Liver (tissue), 9 donors: ENCODE data around the gene NOP10. TPM values are rescaled to one million over a fixed set of nuclear protein-coding genes. Genes with fewer than 3 reads are reported as not detected.

Experiments
- DNase-seq: peaks from one replicate; pipeline ENCODE4 v3.0.0-alpha.2; 2017; ENCODE audit warnings: low spot score
- H3K27ac ChIP-seq, 2 donors: one replicate each; pipeline ENCODE4 v1.7.0; 2013; ENCODE audit warnings: inconsistent platforms in 2 of 2, low read length in 2 of 2, control low read depth in 1 of 2, low read depth in 1 of 2, mild to moderate bottlenecking in 1 of 2
- H3K27me3 ChIP-seq, 4 donors: one replicate each; pipeline versions ENCODE4 v1.6.1 to v1.7.0; 2013; ENCODE audit warnings: low read length in 3 of 4, inconsistent platforms in 1 of 4, mild to moderate bottlenecking in 1 of 4, moderate library complexity in 1 of 4; ENCODE audit not compliant: control insufficient read depth in 4 of 4, insufficient read depth in 4 of 4
- H3K36me3 ChIP-seq, 4 donors: one replicate each; pipeline versions ENCODE4 v1.6.1 to v1.7.0; 2013; ENCODE audit warnings: low read length in 3 of 4, mild to moderate bottlenecking in 3 of 4, low read depth in 1 of 4, moderate library complexity in 1 of 4; ENCODE audit not compliant: control insufficient read depth in 4 of 4, insufficient read depth in 3 of 4
- H3K4me1 ChIP-seq, 4 donors: one replicate each; pipeline versions ENCODE4 v1.6.1 to v1.7.0; 2013; ENCODE audit warnings: low read length in 3 of 4, mild to moderate bottlenecking in 3 of 4, moderate library complexity in 1 of 4; ENCODE audit not compliant: control insufficient read depth in 4 of 4, insufficient read depth in 4 of 4
- H3K4me3 ChIP-seq, 3 donors: one replicate each; pipeline versions ENCODE4 v1.6.1 to v1.7.0; 2013; ENCODE audit warnings: low read length in 3 of 3, control low read depth in 1 of 3, low read depth in 1 of 3, mild to moderate bottlenecking in 1 of 3
- H3K9ac ChIP-seq, 2 donors: one replicate each; pipeline ENCODE4 v1.7.0; 2013; ENCODE audit warnings: low read length in 2 of 2, mild to moderate bottlenecking in 2 of 2, moderate library complexity in 2 of 2, control low read depth in 1 of 2, low read depth in 1 of 2
- H3K9me3 ChIP-seq, 4 donors: one replicate each; pipeline versions ENCODE4 v1.6.1 to v1.7.0; 2013; ENCODE audit warnings: low read length in 3 of 4; ENCODE audit not compliant: control insufficient read depth in 4 of 4
- EGR1 ChIP-seq, 2 donors: IDR thresholded peaks; 2 replicates each; pipeline ENCODE4 v1.6.1; 2016 to 2018; ENCODE audit warnings: antibody characterized with exemption in 2 of 2, low read depth in 2 of 2
- FOXA1 ChIP-seq: IDR thresholded peaks from 2 replicates; pipeline ENCODE4 v1.6.1; 2016; ENCODE audit warnings: antibody characterized with exemption
- FOXA2 ChIP-seq: IDR thresholded peaks from 2 replicates; pipeline ENCODE4 v1.6.1; 2016; ENCODE audit warnings: antibody characterized with exemption
- GABPA ChIP-seq, 2 donors: IDR thresholded peaks in 1 of 2; conservative IDR thresholded peaks in 1 of 2; 2 replicates each; pipeline ENCODE4 v1.6.1; 2016; ENCODE audit warnings: antibody characterized with exemption in 2 of 2, mild to moderate bottlenecking in 1 of 2, moderate library complexity in 1 of 2
- HNF4A ChIP-seq, 2 donors: conservative IDR thresholded peaks; 2 replicates each; pipeline ENCODE4 v1.6.1; 2016; ENCODE audit warnings: antibody characterized with exemption in 2 of 2, mild to moderate bottlenecking in 2 of 2
- HNF4G ChIP-seq: IDR thresholded peaks from 2 replicates; pipeline ENCODE4 v1.6.1; 2016; ENCODE audit warnings: antibody characterized with exemption
- JUND ChIP-seq, 2 donors: IDR thresholded peaks; 2 replicates each; pipeline ENCODE4 v1.6.1; 2016; ENCODE audit warnings: antibody characterized with exemption in 2 of 2
- NR2F2 ChIP-seq: IDR thresholded peaks from 2 replicates; pipeline ENCODE4 v1.6.1; 2016; ENCODE audit warnings: antibody characterized with exemption
- RAD21 ChIP-seq, 2 donors: IDR thresholded peaks; 2 replicates each; pipeline ENCODE4 v1.6.1; 2016; ENCODE audit warnings: antibody characterized with exemption in 2 of 2, mild to moderate bottlenecking in 2 of 2
- RXRA ChIP-seq, 2 donors: IDR thresholded peaks; 2 replicates each; pipeline ENCODE4 v1.6.1; 2017 to 2018; ENCODE audit warnings: antibody characterized with exemption in 2 of 2, mild to moderate bottlenecking in 1 of 2
- SP1 ChIP-seq: IDR thresholded peaks from 2 replicates; pipeline ENCODE4 v1.6.1; 2018; ENCODE audit warnings: antibody characterized with exemption, mild to moderate bottlenecking
- TAF1 ChIP-seq: conservative IDR thresholded peaks from 2 replicates; pipeline ENCODE4 v1.6.1; 2016; ENCODE audit warnings: antibody characterized with exemption, mild to moderate bottlenecking
- YY1 ChIP-seq: IDR thresholded peaks from 2 replicates; pipeline ENCODE4 v1.6.1; 2016; ENCODE audit warnings: antibody characterized with exemption, mild to moderate bottlenecking
- ZBTB33 ChIP-seq: IDR thresholded peaks from 2 replicates; pipeline ENCODE4 v1.6.1; 2016; ENCODE audit warnings: antibody characterized with exemption
- WGBS: extraction: QIAGEN DNeasy Blood & Tissue Kit; methylation state at CpG from one replicate; pipeline ENCODE4 v1.1.7; 2013; 5-methylcytosine and 5-hydroxymethylcytosine counted together
- polyA plus RNA-seq, 2 donors: library from polyadenylated mRNA; stranded (reverse) in 1 of 2; unstranded in 1 of 2; fragments of 200-250 nt in 1 of 2; fragments of >200 nt in 1 of 2; fragmentation: Nextera tagmentation in 1 of 2; extraction: Ambion mirVana in 1 of 2; gene quantifications; one replicate each; pipeline versions ENCODE4 v1.2.1 to v1.2.3, GENCODE V29; 2013 to 2015
- total RNA-seq, 2 donors: library from RNA; depleted of rRNA; stranded (reverse); fragments of >200 nt; gene quantifications; one replicate each; pipeline ENCODE4 v1.2.3, GENCODE V29; 2014
- TF ChIP-seq, protein P1 (sequence below): IDR thresholded peaks from 2 replicates; pipeline ENCODE4 v1.6.1; 2016; ENCODE audit warnings: antibody characterized with exemption, mild to moderate bottlenecking
- TF ChIP-seq, protein P2 (sequence below): fragments of 150-350 bp; IDR thresholded peaks from 2 replicates; pipeline ENCODE4 v1.5.1; 2017; ENCODE audit warnings: improper control_type of control experiment, low read depth, low read length; ENCODE audit not compliant: missing input control
- TF ChIP-seq, protein P3 (sequence below): IDR thresholded peaks from 2 replicates; pipeline ENCODE4 v1.6.1; 2016; ENCODE audit warnings: antibody characterized with exemption
- TF ChIP-seq, protein P4 (sequence below): IDR thresholded peaks from 2 replicates; pipeline ENCODE4 v1.6.1; 2016; ENCODE audit warnings: antibody characterized with exemption
- donor health status: healthy.
- donor health status: healthy.
- donor health status: healthy.
- donor health status: healthy.
- donor health status: healthy.

Gene NOP10
- total and polyA plus RNA-seq, 4 donors, result 104 to 223 (median 125) TPM

DNA sequence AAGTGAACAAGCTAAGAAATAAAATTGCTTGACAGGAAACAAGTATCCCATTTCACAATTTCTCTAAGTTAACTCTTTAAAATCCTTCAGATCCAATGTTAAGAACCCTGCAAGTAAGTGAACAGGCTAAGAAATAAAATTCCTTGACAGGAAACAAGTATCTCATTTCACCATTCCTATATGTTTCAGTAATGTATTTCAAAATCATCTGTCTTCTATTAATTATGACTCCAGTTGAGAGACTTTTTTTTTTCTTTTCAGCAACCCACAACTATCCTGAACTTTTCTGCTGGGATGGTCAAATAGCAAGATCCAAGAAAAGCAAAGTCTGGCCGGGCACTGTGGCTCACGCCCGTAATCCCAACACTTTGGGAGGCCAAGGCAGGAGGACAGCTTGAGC is 3.0 kb downstream of the NOP10 start:
- 98% methylated on average over 3 of the region's 3 CpGs for WGBS
- H3K4me1 ChIP-seq, result peaks cover 0 to 16% (median 10%) of the 10 kb centered on the region in 4 donors

DNA sequence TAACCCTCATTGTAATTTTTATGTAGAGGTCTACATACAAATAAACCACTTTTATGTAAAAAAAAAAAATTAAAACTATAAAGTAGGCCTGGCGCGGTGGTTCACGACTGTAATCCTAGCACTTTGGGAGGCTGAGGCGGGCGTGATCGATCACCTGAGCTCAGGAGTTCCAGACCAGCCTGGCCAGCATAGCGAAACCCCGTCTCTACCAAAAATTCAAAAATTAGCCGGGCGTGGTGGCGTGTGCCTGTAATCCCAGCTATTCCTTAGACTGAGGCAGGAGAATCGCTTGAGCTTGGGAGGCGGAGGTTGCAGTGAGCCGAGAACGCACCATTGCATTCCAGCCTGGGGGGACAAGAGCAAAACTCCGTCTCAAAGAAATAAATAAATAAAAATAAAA is 4.6 kb downstream of the NOP10 start:
- Histone ChIP-seq H3K4me3 (peak overlapping the region in 2 of 3 donors; percentile 64 to 80), H3K4me1 (peaks cover 0 to 16% (median 10%) of the 10 kb centered on the region in 4 donors), H3K36me3 (peaks cover 0 to 6% (median 1%) of the 10 kb centered on the region in 4 donors), H3K9ac (no peak overlapping the region), H3K27ac (no peak overlapping the region), H3K9me3 (no peaks in the 10 kb centered on the region), H3K27me3 (no peaks in the 10 kb centered on the region)
- TF ChIP-seq FOXA2 (no peak), NR2F2 (no peak), RAD21 (IDR thresholded peaks at IDR 0.05) (no peak), ZBTB33 (no peak), YY1 (no peak), SP1 (no peak), EGR1 (IDR thresholded peaks at IDR 0.05; ENCODE audit: low read depth in 2 of 2) (no peak), HNF4A (conservative IDR thresholded peaks at IDR 0.05) (no peak), HNF4G (no peak), GABPA (IDR thresholded peaks at IDR 0.05 in 1 of 2, conservative IDR thresholded peaks at IDR 0.05 in 1 of 2) (no peak), RXRA (IDR thresholded peaks at IDR 0.05) (no peak), TAF1 (no peak), FOXA1 (no peak), JUND (IDR thresholded peaks at IDR 0.05) (no peak)
- TF ChIP-seq, protein P1, sequence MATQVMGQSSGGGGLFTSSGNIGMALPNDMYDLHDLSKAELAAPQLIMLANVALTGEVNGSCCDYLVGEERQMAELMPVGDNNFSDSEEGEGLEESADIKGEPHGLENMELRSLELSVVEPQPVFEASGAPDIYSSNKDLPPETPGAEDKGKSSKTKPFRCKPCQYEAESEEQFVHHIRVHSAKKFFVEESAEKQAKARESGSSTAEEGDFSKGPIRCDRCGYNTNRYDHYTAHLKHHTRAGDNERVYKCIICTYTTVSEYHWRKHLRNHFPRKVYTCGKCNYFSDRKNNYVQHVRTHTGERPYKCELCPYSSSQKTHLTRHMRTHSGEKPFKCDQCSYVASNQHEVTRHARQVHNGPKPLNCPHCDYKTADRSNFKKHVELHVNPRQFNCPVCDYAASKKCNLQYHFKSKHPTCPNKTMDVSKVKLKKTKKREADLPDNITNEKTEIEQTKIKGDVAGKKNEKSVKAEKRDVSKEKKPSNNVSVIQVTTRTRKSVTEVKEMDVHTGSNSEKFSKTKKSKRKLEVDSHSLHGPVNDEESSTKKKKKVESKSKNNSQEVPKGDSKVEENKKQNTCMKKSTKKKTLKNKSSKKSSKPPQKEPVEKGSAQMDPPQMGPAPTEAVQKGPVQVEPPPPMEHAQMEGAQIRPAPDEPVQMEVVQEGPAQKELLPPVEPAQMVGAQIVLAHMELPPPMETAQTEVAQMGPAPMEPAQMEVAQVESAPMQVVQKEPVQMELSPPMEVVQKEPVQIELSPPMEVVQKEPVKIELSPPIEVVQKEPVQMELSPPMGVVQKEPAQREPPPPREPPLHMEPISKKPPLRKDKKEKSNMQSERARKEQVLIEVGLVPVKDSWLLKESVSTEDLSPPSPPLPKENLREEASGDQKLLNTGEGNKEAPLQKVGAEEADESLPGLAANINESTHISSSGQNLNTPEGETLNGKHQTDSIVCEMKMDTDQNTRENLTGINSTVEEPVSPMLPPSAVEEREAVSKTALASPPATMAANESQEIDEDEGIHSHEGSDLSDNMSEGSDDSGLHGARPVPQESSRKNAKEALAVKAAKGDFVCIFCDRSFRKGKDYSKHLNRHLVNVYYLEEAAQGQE, result no peak
- TF ChIP-seq, protein P2, sequence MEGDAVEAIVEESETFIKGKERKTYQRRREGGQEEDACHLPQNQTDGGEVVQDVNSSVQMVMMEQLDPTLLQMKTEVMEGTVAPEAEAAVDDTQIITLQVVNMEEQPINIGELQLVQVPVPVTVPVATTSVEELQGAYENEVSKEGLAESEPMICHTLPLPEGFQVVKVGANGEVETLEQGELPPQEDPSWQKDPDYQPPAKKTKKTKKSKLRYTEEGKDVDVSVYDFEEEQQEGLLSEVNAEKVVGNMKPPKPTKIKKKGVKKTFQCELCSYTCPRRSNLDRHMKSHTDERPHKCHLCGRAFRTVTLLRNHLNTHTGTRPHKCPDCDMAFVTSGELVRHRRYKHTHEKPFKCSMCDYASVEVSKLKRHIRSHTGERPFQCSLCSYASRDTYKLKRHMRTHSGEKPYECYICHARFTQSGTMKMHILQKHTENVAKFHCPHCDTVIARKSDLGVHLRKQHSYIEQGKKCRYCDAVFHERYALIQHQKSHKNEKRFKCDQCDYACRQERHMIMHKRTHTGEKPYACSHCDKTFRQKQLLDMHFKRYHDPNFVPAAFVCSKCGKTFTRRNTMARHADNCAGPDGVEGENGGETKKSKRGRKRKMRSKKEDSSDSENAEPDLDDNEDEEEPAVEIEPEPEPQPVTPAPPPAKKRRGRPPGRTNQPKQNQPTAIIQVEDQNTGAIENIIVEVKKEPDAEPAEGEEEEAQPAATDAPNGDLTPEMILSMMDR, result no peak
- TF ChIP-seq, protein P3, sequence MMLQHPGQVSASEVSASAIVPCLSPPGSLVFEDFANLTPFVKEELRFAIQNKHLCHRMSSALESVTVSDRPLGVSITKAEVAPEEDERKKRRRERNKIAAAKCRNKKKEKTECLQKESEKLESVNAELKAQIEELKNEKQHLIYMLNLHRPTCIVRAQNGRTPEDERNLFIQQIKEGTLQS, result no peak
- TF ChIP-seq, protein P4, sequence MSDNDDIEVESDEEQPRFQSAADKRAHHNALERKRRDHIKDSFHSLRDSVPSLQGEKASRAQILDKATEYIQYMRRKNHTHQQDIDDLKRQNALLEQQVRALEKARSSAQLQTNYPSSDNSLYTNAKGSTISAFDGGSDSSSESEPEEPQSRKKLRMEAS, result no peak
- DNase-seq, result no peak
- 79% methylated on average over 16 of the region's 16 CpGs for WGBS

More for the DNA sequence above, 3.0 kb downstream of the NOP10 start:
- peaks cover 0 to 6% (median 1%) of the 10 kb centered on the region in 4 donors for H3K36me3 ChIP-seq
- DNase-seq, result no peak
- H3K9ac ChIP-seq, result no peak overlapping the region
- H3K27ac ChIP-seq, result no peak overlapping the region
- no peak overlapping the region for H3K4me3 ChIP-seq
- no peak for TF ChIP-seq RAD21 (IDR thresholded peaks at IDR 0.05)
- TF ChIP-seq, protein P4, result no peak
- TF ChIP-seq HNF4G, result no peak
- no peak for TF ChIP-seq YY1
- TF ChIP-seq TAF1, result no peak
- TF ChIP-seq, protein P2, result no peak
- TF ChIP-seq FOXA2, result no peak
- no peaks in the 10 kb centered on the region for H3K27me3 ChIP-seq
- no peaks in the 10 kb centered on the region for H3K9me3 ChIP-seq
